HG02973 (cell line): ENCODE results near the gene SEMA5B.

Experiments
- ATAC-seq: cut with Tn5 transposase; IDR thresholded peaks from one replicate; pipeline ENCODE4 v1.9.1; 2021; ENCODE audit warnings: moderate library complexity; ENCODE audit not compliant: unreplicated experiment

SEMA5B gene, protein sequence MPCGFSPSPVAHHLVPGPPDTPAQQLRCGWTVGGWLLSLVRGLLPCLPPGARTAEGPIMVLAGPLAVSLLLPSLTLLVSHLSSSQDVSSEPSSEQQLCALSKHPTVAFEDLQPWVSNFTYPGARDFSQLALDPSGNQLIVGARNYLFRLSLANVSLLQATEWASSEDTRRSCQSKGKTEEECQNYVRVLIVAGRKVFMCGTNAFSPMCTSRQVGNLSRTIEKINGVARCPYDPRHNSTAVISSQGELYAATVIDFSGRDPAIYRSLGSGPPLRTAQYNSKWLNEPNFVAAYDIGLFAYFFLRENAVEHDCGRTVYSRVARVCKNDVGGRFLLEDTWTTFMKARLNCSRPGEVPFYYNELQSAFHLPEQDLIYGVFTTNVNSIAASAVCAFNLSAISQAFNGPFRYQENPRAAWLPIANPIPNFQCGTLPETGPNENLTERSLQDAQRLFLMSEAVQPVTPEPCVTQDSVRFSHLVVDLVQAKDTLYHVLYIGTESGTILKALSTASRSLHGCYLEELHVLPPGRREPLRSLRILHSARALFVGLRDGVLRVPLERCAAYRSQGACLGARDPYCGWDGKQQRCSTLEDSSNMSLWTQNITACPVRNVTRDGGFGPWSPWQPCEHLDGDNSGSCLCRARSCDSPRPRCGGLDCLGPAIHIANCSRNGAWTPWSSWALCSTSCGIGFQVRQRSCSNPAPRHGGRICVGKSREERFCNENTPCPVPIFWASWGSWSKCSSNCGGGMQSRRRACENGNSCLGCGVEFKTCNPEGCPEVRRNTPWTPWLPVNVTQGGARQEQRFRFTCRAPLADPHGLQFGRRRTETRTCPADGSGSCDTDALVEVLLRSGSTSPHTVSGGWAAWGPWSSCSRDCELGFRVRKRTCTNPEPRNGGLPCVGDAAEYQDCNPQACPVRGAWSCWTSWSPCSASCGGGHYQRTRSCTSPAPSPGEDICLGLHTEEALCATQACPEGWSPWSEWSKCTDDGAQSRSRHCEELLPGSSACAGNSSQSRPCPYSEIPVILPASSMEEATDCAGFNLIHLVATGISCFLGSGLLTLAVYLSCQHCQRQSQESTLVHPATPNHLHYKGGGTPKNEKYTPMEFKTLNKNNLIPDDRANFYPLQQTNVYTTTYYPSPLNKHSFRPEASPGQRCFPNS

DNA sequence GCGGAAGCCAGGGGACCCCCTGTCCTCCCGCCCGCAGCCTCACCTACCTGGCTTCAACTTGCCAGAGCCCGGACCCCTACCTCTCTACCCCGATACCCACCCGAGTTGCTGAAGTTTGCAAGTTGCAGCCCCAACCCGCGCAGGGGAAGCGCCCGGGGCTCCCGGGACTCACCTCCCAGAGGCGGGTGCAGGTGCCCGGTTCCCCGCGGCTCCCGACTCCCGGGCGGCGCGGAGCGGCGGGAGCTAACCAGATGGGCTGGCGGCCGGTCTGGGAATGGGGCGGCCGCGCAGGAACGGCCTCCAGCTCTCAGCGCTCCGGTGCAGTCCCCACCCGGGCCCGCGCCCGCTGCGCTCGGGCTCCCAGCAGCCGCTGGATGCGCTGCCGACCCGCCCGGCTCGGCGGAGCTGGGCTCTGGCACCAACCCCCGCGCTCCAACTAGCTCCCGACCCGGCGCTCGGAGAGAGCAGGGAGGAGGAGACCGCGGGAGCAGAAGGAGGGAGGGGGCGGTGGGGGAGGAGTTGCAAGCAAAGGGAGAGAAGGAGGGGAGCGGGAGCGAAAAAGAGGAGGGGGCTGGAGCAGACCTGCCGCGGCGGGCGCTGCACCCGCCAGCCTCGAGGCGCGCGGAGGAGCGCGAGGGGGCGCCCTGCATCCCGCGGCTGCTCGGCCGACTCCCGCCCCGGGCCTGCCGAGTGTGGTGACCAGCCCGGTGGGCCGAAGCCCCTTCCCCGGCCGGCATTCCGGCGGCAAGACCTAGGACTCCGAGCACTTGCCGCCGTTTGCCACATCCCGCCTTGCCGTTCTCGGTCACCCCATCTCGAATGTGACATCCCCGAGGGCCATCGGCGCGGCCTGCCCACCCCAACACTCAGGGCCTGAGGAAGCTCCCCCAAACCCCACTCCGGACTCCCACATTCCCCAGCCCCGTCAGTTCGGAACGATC is at the start of gene SEMA5B:
Gene SEMA5B, minus strand, starts transcription at position 472 of the 941 bp plus-strand sequence. CDS start 66,500 bp downstream, outside the sequence.
- no peak for ATAC-seq

DNA sequence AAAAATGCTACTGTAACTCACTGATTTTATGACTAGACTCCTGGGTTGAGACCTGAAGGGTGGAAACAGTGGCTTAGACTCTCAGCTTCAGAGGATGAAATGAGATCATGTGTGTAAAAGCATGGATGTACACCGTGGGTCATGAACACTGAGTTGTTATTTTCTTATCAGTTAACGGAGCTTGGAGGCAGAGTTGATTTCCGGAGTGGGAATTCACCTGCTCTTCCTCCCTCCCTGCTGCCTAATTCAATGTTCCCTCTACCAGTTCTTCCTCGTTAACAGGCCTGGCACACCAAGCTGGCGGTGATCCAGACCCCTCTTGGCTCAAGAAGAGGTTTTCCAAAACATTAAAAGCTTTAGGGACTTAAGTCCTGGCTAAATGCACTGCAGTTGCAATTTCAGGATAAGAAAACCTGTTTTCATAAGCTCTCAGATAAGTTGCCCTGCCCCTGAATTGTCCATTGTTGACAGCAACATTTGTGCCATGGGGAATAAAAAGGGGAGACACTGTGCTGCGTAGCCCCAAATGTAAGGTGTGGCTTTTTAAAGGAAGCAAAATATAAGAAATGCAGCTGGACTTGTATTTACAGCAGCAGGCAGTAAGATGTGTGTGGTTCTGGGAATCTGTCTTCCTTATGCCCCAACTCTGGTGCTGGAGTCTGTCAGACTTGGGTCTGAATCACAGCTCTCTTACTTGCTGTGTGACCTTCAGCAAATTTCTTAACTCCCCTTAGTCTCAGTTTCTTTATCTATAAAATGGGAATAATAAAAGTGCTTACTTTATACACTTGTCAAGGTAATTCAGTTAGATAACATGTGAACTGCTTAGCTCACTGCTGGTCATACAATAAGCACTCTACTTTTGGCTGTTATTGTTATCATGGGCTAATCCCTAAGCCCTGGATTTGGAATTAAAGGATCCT is 49.2 kb upstream of the SEMA5B start:
- no peak for ATAC-seq

DNA sequence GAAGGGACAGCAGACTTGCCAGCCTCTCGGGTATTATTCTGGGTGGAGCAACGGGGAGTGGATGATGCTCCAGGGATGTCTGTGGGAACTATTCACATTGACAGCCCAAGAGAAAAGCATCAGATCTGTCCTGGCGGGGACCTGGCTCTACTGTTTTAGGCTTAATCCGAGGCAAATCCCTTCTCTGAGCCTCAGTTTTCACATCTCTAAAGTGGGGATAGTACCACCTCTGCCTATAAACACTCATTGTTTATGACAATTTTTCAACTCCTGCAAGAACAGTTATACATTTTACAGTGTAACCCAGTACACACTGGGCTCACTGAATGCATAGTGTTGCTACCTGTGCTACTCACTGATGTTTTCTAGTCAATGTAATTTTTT is 48.5 kb upstream of the SEMA5B start:
- no peak for ATAC-seq

DNA sequence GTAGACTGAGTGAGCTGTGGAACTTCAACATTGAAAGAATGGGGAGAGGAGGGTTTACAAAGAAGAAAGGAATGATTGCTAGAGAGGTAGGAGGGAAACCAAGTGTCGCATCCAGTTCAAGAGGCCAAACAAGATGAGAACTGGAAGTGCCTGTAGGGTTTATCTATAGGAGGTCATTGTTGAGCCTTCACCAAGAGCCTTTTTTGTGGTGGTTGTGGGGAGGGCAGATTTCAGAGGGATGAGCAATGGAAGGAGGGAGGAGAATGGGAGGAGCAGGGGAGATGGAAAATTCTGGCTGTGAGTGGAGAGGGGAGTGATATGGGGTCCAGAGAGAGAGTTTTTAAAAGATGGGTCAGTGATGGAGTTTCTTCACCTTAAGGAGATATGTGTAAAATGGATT is 47.8 kb upstream of the SEMA5B start:
- ATAC-seq = no peak

DNA sequence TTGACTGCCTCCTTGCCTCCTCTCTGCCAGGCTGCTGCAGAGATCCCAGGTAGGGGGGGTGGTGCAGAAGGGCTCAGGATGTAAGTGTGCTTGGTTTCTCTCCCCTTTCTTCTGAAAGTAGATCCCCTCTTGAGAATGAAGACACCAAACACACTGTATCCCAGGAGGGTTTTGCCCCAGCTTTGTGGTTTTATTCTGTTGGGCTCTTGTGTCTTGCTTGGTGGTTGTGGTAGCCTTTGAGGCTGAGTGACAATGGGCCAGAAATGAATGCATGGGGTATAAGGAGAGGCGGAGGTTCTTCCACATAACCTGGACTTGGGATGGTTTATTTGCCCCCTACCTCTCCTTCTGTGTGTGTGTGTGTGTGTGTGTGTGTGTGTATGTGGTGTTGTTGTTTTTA is 45.0 kb upstream of the SEMA5B start:
- no peak for ATAC-seq

DNA sequence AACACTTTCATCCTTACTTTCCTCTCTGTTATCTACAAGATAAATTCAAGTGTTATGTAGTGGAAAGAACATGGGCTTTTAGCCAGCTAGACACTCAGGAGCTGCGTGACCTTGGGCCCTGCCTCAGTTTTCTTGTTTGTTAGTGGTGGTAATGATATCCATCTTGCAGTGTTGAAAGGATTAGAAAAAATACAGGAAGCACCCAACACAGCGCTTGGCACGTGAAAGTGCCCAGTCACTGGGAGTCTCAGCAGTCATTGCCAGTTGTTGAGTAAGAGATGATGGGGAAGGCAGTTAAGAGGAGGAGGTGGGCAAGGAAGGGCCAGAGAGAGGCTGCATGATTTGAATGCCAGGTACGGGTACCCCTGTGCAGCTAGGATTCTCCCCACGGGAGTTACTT is 44.6 kb upstream of the SEMA5B start:
- ATAC-seq = no peak

DNA sequence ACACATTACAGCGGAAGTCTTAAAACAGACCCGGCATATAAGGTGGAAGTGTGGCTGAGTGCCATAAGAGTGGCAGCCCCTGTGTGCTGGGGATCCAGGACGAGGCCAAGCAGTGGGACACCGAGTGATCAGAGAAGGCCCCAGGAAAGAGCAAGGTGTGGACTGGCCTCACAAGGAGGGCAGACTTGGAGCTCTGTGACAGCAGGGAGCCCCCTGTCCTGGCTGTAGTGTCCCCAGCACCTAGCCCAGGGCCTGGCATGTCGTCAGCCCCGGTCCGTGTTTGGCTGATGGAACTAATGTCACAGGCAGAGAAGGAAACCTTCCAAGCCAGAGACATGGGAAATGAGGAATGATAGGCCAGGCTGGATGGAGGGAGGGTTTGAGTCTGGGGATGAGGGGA is 44.0 kb upstream of the SEMA5B start:
- no peak for ATAC-seq

DNA sequence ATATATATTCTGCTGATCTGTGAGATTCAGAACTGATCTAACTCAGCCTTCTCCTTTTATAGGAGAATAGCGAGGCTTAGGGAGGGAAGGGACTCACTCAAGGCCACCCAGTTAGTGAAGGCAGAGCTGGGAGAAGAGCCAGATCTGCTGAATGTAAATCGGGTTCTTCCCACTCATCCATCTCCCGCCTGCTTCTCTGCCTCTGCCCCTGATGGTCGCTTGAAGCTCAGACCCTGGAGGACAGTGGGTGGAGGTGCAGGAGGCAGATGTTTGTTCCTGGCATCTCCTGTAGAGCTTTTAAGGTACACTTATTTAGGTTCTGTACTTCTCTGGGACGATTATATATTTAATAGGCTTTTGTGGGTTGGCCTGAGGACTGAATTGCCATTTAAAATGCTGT is 43.6 kb upstream of the SEMA5B start:
- ATAC-seq = no peak

DNA sequence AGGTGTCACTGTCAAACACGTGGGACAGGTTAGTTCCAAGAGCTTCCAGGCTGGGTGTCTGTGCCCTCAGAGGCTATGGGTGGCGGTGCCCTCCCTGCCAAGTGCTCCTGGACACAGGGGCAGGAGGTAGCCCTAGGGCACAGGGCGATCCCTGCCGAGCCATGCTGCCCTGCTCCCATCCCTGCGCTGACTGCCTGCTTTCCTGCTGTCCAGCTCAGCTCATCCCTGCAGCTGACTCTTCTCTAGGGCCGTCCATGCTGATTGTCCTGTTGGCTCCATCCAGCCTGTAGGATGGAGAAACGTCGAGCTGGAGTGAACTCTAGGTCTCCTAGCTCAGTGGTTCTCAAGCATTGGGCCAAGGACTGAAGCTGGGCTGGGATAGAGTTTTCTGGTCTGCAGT is 42.9 kb upstream of the SEMA5B start:
- ATAC-seq = no peak

DNA sequence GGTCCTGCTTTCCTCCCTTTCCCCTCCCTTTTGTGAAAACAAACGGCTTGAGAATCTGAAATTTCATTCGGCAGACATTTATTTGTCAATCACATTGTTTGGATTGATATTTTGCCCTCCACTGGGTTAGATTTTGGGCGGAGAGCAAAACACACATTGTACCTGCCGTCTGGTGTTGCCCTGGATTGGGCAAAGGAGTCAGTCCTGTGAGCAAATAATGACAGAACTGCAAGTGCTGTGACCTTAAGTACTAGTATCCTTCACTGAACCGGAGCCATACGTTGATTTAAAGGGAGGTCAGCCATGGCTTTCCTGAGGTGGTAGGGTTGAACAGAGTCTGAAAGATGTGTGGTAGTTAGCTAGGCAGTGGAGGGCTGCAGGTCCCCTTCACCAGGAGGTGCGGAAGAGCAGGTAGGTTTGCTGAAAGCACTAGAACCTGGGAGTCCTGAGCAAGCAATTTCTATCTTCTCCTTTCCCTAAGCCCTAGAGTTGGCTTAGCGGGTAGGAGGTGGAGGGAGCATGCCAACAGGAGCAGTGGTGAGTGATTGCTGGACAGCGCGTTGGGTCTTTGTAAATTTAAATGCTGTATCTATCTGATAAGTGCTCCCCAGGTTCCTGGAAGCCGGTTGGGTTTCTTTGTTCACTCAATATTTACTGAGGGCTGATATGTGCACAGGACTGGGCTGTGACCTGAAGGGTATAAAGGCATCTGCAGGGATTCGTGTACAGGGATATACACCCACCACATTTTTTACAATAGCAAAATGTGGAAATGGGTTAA is 41.2 kb upstream of the SEMA5B start:
- ATAC-seq = no peak

DNA sequence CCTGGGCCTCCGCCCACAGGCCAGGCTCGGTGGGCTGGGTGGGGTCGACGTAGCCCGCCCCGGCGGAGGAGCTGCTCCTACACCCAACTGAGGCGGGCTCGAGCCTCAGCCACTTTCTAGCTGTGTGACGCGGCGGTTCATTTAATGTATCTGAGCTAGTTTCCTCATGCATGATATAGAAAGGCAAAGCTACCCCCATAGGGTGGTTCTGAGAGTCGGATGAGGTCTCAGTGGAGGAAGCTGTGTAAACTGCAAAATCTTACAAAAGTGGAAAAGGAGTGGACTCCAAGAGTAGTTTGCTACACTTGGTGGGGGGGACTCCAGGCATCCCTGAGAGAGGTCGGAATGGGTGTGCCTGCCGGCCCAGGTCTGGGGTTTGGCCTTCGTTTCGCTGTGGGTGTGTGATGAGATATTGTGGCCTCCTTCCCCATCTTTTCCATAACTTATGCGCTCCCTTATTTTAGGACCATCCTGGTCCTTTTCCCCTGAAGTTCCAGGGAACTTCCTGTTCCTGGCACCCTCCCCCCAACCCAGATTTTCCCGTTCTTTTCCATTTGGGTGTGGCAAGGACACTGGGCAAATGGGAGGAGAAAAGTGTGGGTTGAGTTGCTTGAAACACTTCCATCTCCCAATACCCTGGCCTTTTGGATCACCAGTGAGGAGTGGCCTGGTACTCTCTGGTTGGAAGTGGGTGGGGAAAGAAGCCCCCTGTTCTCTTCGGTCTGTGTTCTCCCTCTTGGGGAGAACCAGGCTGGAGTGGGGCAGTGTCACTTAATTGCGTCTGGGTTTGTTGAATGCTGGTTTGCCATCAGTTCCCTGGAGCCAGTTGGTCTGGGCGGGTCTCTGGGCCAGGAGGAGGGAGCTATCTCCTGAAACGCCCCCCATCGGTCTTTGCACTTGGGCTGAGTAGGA is 40.4 kb upstream of the SEMA5B start:
- peak; percentile 35 for ATAC-seq

DNA sequence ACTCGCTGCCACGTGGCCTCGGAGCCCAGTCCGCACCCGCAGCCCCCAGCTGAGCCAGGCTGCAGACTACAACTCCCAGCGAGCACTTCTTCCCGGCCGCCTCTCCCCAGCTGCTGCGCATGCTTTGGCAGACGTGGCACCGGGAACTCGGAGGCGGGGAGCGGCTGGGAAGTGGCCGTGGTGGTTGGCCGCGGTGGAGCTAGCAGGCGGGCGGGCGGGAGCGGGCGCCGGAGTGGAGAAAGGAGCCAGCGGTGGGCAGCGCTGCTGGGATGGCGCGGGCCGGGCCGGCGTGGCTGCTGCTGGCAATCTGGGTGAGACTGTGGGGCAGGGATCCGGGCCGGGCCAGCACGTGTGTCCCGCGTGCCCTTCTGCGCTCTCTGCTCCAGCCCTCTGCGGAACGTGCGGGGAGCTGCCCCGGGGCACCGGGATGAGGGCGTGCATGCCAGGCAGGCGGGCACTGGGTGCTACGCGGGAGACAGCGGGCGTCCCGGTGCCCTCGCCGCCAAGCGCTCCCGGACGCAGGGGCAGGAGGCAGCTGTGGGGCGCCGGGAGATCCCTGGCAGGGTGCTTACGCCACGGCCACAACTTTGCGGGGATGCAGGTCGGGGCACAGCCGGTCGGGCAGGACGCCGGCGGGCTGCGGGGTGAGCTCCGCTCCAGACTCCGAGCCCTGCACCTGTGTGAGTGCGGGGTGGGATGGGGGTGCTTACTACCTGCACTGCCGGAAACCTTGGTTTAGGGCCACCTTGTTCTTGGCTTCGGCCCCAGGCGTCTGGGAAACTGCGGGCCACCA is 39.5 kb upstream of the SEMA5B start, which contains the start of gene PDIA5:
Gene PDIA5, plus strand, starts transcription at position 130 of the 793 bp plus-strand sequence. Its CDS starts 140 bp downstream, at position 270.
- ATAC-seq = peak; percentile 50

DNA sequence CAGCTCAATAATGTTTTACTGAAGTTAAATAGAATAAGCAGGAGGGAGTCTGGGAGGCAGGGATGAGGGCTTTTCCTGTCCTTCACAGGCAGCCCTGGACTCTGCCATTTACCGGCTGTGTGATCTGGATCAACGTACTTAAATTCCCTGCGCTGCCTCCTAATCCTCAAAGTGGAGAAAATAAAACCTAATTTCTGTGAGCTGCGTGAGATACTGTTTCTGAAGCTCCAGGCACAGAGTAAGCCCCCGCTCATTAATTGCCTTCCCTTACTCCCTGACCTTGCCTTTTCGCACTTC is 39.0 kb upstream of the SEMA5B start:
- no peak for ATAC-seq

DNA sequence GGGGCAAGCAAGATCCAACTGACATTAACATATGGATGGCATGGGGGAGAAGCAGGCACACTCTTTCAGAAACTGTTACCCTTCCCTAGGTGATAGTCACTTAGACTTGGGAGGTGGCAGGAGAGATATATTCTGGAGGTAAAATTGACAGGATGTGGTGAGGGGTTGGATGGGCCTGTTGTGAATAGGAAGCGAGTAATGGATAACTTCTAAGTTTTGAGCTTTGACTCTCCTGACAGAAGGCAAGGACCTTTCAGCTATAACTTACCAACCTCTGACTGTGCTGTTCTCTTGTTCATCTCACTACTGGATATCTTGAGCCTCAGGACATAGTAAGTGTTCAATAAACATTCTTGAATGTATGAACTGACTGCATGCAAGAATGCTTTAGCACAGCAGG is 37.4 kb upstream of the SEMA5B start:
- no peak for ATAC-seq

DNA sequence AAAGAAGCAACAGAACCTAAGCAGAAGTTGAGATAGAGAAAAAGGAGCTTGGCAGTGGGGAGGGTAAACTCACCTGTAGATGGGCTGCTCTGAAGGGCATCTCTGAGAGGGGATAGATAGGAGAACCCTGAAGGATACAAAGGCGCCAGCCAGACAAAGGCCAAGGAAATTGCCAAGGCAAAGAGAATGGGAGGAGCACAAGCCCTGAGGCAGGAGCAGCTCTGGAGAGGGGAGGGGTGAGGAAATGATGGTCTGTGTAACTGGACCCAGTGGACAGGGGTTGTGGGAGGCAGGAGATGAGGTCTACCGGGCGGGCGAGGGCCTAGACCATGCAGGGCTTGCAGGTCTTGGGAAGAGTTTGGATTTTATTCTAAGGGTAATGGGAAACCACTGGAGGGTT is 36.9 kb upstream of the SEMA5B start:
- ATAC-seq = no peak

DNA sequence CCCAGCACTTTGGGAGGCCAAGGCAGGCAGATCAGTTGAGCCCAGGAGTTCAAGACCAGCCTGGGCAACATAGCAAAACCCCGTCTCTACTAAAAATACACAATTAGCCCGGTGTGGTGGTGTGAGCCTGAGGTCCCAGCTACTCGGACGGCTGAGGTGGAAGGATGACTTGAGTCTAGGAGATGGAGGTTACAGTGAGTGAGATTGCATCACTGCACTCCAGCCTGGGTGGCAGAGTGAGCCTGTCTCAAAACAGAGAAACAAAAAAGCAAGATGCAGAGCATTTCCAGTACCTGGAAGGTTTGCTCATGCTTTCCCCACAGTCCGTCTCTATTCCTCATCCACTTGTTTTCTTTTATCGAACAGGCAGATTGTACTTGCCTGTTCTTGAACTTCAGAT is 35.5 kb upstream of the SEMA5B start:
- ATAC-seq = no peak

DNA sequence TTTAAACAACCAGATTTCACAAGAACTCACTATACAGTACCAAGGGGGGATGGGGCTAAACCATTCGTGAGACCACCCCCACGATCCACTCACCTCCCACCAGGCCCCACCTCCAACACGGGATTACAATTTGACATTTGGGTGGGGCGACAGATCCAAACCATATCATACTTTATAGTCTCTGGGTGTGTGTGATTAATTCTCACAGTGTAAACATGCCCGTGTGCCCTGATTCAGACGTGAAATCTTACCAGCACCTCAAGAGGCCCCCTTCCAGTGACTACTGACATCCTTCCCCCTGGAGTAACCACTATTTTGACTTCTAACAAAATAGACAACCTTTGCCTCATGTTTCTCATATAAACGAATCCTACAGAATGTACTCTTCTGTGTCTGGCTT is 34.3 kb upstream of the SEMA5B start:
- no peak for ATAC-seq
